A549 (cell line): ENCODE measurements around the gene ELN. TPM values are rescaled to one million over a fixed set of nuclear protein-coding genes. Genes with fewer than 3 reads are reported as not detected.
A peak's percentile ranks its signal among the peaks of the same experiment; 100 is the strongest.

Experiments used
- ATAC-seq, 2 experiments: fragments of 200-7000 bp in 1 of 2; fragments of >200 bp in 1 of 2; cut with Nextera tagmentation in 1 of 2; cut with Tn5 transposase in 1 of 2; 3 replicates each; pipeline versions ENCODE4 v1.8.0 to v1.9.1; 2018 to 2020; ENCODE audit warnings: mild to moderate bottlenecking in 1 of 2, moderate library complexity in 1 of 2
- CTCF ChIA-PET: fragments of 300-600 bp; sonication (Branson Sonifier 250); formaldehyde crosslinking; extraction: SDS; loops from one replicate; lab custom pipeline; 2021; ENCODE audit warnings: antibody characterized with exemption, inconsistent platforms; lab: Yijun Ruan, JAX
- POLR2A ChIA-PET: fragments of 350-600 bp; formaldehyde crosslinking; extraction: SDS; loops from one replicate; lab custom pipeline; 2021; ENCODE audit warnings: antibody characterized with exemption, inconsistent platforms; lab: Yijun Ruan, JAX
- DNase-seq, 2 experiments: peaks; one replicate each; pipeline versions ENCODE4 v3.0.0 to v3.0.0-alpha.2; 2011 to 2016; ENCODE audit warnings: low read depth in 1 of 2, low spot score in 1 of 2
- FAIRE-seq: peaks from 2 replicates; lab custom pipeline; 2011; peaks lifted over from hg19 to GRCh38; lab: Jason Lieb, UNC
- H3K27ac ChIP-seq, 2 experiments: fragments of >200 bp; sonication (Bioruptor Twin); formaldehyde crosslinking; 3 replicates each; pipeline ENCODE4 v1.5.1; 2016 to 2017
- H3K4me1 ChIP-seq: fragments of >200 bp; sonication (Bioruptor Twin); formaldehyde crosslinking; 3 replicates; pipeline ENCODE4 v1.6.1; 2016
- H3K4me2 ChIP-seq: fragments of >200 bp; sonication (Bioruptor Twin); formaldehyde crosslinking; 3 replicates; pipeline ENCODE4 v1.6.1; 2016
- H3K4me3 ChIP-seq: fragments of >200 bp; sonication (Bioruptor Twin); formaldehyde crosslinking; 3 replicates; pipeline ENCODE4 v1.5.1; 2016
- H3K9me3 ChIP-seq: fragments of >200 bp; sonication (Bioruptor Twin); formaldehyde crosslinking; 3 replicates; pipeline ENCODE4 v1.6.1; 2016
- ATOH8 ChIP-seq: fragments of 250-450 bp; sonication (Bioruptor Pico); IDR thresholded peaks from 2 replicates; pipeline ENCODE4 v1.5.0; 2020; ENCODE audit warnings: low read depth, mild to moderate bottlenecking, moderate library complexity
- BCL3 ChIP-seq: fragments of >200 bp; sonication (Bioruptor Twin); formaldehyde crosslinking; IDR thresholded peaks from 3 replicates; pipeline ENCODE4 v1.6.1; 2016
- CBX8 ChIP-seq: fragments of 200-600 bp; sonication (generic); IDR thresholded peaks from 2 replicates; pipeline ENCODE4 v1.6.1; 2016
- CHD2 ChIP-seq: fragments of 150-350 bp; IDR thresholded peaks from 2 replicates; pipeline ENCODE4 v1.6.1; 2014; ENCODE audit warnings: low read length; ENCODE audit not compliant: partially characterized antibody
- ELK1 ChIP-seq: fragments of 150-350 bp; IDR thresholded peaks from 2 replicates; pipeline ENCODE4 v1.6.1; 2014; ENCODE audit warnings: low read depth, mild to moderate bottlenecking, low read length
- ESRRA ChIP-seq: fragments of 150-350 bp; IDR thresholded peaks from 2 replicates; pipeline ENCODE4 v1.6.1; 2014; ENCODE audit warnings: mild to moderate bottlenecking, low read length, borderline replicate concordance
- HDAC2 ChIP-seq: fragments of 200-600 bp; sonication (generic); IDR thresholded peaks from 2 replicates; pipeline ENCODE4 v1.6.1; 2016
- HES2 ChIP-seq: fragments of >200 bp; sonication (Bioruptor Twin); formaldehyde crosslinking; IDR thresholded peaks from 2 replicates; pipeline ENCODE4 v1.6.1; 2016
- KDM5A ChIP-seq: fragments of 200-600 bp; sonication (generic); IDR thresholded peaks from 2 replicates; pipeline ENCODE4 v1.6.1; 2016; ENCODE audit warnings: antibody characterized with exemption, mild to moderate bottlenecking
- MAZ ChIP-seq: fragments of 150-350 bp; IDR thresholded peaks from 2 replicates; pipeline ENCODE4 v1.6.1; 2014; ENCODE audit warnings: antibody characterized with exemption, low read depth, low read length, borderline replicate concordance
- NPAS2 ChIP-seq: fragments of 250-450 bp; sonication (Bioruptor Pico); IDR thresholded peaks from 2 replicates; pipeline ENCODE4 v1.8.0; 2022; ENCODE audit warnings: mild to moderate bottlenecking, moderate library complexity, borderline replicate concordance
- RCOR1 ChIP-seq: fragments of 150-350 bp; IDR thresholded peaks from 2 replicates; pipeline ENCODE4 v1.6.1; 2014; ENCODE audit warnings: antibody characterized with exemption, low read length, low read depth
- RFX5 ChIP-seq: fragments of 450-650 bp; IDR thresholded peaks from 2 replicates; pipeline ENCODE4 v1.7.1; 2014; ENCODE audit warnings: antibody characterized with exemption, mild to moderate bottlenecking, moderate library complexity
- RNF2 ChIP-seq: fragments of 200-600 bp; sonication (generic); IDR thresholded peaks from 2 replicates; pipeline ENCODE4 v1.6.1; 2016; ENCODE audit warnings: low read depth, mild to moderate bottlenecking, antibody characterized with exemption, moderate library complexity, borderline replicate concordance
- WGBS: methylation state at CpG from one replicate; pipeline ENCODE4 v1.1.6; 2017; ENCODE audit errors: missing lambda C conversion rate; 5-methylcytosine and 5-hydroxymethylcytosine counted together
- polyA plus RNA-seq, 4 experiments: library from polyadenylated mRNA; depleted of rRNA in 3 of 4; stranded (reverse); fragments of >200 nt; fragmentation: RNase III in 1 of 4; extraction: RNeasy Plus Mini Kit Qiagen cat#74134 plus additional on column Dnase treatment in 1 of 4; gene quantifications; 2 replicates in 3 of 4; 3 replicates in 1 of 4; pipeline ENCODE4 v1.2.3, GENCODE V29; 2011 to 2017
- TF ChIP-seq, protein P1 (sequence below): fragments of >200 bp; sonication (Bioruptor Twin); formaldehyde crosslinking; IDR thresholded peaks from 3 replicates; pipeline ENCODE4 v1.5.1; 2016
- TF ChIP-seq, protein P2 (sequence below): fragments of 450-650 bp; IDR thresholded peaks from 2 replicates; pipeline ENCODE4 v1.6.1; 2014; ENCODE audit warnings: antibody characterized with exemption
- TF ChIP-seq, protein P3 (sequence below): fragments of 200-600 bp; sonication (generic); IDR thresholded peaks from 2 replicates; pipeline ENCODE4 v1.6.1; 2016; ENCODE audit warnings: antibody characterized with exemption, mild to moderate bottlenecking, moderate library complexity
- TF ChIP-seq, protein P4 (sequence below): IDR thresholded peaks from 2 replicates; pipeline ENCODE4 v1.6.1; 2012

Gene ELN
- polyA plus RNA-seq, 2 of the 4 experiments (the other 2 are of a cell fraction) = 0.09 to 0.16 TPM

DNA sequence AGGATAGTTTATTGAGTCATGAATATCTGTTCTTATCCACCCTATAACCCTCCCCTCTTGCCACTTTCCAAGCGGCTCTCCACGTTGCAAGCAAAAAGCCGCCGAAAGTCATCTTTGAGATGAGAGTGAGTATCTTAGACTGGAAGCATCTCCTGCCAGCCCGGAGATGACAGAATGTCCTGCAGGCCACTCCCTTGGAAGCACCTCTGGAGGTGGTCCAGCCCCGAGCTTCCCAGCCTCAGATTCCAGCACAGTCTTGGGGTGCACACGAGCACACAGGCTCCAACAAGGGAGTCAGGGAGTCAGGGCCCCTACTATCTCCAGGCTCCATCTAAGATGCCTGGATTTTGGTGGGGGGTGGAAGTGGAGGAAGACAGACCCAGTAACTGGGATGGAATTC, 5.5 kb upstream of the ELN start:
- no peak for FAIRE-seq
- DNase-seq = no peak
- H3K4me1 ChIP-seq = peaks cover 32% of the 10 kb centered on the region
- 88% methylated on average over 5 of the region's 7 CpGs for WGBS
- ChIA-PET POLR2A (no interaction called here), CTCF (interaction anchor here (0.6 to 1.8 kb wide), 5 partner anchors 15 to 415 kb away, joined by 3 to 11 read pairs (median 3); no protein-coding TSS in a partner anchor)
- H3K9me3 ChIP-seq = no peaks in the 10 kb centered on the region
- no peak for ATAC-seq
- peak overlapping the region; percentile 51 for H3K4me2 ChIP-seq
- H3K27ac ChIP-seq = peak overlapping the region; percentile 59 to 62; a peak in 4 of 6 replicates
- H3K4me3 ChIP-seq = no peak overlapping the region
- no peak for TF ChIP-seq CHD2
- TF ChIP-seq, protein P1, sequence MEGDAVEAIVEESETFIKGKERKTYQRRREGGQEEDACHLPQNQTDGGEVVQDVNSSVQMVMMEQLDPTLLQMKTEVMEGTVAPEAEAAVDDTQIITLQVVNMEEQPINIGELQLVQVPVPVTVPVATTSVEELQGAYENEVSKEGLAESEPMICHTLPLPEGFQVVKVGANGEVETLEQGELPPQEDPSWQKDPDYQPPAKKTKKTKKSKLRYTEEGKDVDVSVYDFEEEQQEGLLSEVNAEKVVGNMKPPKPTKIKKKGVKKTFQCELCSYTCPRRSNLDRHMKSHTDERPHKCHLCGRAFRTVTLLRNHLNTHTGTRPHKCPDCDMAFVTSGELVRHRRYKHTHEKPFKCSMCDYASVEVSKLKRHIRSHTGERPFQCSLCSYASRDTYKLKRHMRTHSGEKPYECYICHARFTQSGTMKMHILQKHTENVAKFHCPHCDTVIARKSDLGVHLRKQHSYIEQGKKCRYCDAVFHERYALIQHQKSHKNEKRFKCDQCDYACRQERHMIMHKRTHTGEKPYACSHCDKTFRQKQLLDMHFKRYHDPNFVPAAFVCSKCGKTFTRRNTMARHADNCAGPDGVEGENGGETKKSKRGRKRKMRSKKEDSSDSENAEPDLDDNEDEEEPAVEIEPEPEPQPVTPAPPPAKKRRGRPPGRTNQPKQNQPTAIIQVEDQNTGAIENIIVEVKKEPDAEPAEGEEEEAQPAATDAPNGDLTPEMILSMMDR = no peak
- no peak for TF ChIP-seq BCL3
- no peak for TF ChIP-seq HDAC2
- TF ChIP-seq NPAS2 (CRISPR knock-in tag) = no peak
- no peak for TF ChIP-seq RCOR1
- TF ChIP-seq, protein P2, sequence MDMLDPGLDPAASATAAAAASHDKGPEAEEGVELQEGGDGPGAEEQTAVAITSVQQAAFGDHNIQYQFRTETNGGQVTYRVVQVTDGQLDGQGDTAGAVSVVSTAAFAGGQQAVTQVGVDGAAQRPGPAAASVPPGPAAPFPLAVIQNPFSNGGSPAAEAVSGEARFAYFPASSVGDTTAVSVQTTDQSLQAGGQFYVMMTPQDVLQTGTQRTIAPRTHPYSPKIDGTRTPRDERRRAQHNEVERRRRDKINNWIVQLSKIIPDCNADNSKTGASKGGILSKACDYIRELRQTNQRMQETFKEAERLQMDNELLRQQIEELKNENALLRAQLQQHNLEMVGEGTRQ = no peak
- no peak for TF ChIP-seq ATOH8
- TF ChIP-seq ESRRA = no peak
- no peak for TF ChIP-seq HES2
- TF ChIP-seq RFX5 = no peak
- TF ChIP-seq ELK1 = no peak
- no peak for TF ChIP-seq RNF2
- TF ChIP-seq KDM5A = no peak
- no peak for TF ChIP-seq CBX8
- TF ChIP-seq, protein P3, sequence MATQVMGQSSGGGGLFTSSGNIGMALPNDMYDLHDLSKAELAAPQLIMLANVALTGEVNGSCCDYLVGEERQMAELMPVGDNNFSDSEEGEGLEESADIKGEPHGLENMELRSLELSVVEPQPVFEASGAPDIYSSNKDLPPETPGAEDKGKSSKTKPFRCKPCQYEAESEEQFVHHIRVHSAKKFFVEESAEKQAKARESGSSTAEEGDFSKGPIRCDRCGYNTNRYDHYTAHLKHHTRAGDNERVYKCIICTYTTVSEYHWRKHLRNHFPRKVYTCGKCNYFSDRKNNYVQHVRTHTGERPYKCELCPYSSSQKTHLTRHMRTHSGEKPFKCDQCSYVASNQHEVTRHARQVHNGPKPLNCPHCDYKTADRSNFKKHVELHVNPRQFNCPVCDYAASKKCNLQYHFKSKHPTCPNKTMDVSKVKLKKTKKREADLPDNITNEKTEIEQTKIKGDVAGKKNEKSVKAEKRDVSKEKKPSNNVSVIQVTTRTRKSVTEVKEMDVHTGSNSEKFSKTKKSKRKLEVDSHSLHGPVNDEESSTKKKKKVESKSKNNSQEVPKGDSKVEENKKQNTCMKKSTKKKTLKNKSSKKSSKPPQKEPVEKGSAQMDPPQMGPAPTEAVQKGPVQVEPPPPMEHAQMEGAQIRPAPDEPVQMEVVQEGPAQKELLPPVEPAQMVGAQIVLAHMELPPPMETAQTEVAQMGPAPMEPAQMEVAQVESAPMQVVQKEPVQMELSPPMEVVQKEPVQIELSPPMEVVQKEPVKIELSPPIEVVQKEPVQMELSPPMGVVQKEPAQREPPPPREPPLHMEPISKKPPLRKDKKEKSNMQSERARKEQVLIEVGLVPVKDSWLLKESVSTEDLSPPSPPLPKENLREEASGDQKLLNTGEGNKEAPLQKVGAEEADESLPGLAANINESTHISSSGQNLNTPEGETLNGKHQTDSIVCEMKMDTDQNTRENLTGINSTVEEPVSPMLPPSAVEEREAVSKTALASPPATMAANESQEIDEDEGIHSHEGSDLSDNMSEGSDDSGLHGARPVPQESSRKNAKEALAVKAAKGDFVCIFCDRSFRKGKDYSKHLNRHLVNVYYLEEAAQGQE = no peak
- TF ChIP-seq, protein P4, sequence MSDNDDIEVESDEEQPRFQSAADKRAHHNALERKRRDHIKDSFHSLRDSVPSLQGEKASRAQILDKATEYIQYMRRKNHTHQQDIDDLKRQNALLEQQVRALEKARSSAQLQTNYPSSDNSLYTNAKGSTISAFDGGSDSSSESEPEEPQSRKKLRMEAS = no peak
- no peak for TF ChIP-seq MAZ
